K562 (cell line): ENCODE results near the gene ATP6V0A1. TPM values are rescaled to one million over a fixed set of nuclear protein-coding genes. Genes with fewer than 3 reads are reported as not detected.

Experiments
- BHLHE40 ChIP-seq: IDR thresholded peaks from 2 replicates; pipeline ENCODE4 v1.6.1; 2011; ENCODE audit warnings: low read length, improper control_type of control experiment
- CBFA2T2 ChIP-seq: fragments of 450-650 bp; conservative IDR thresholded peaks from 2 replicates; pipeline ENCODE4 v1.6.1; 2017; ENCODE audit warnings: mild to moderate bottlenecking
- DIDO1 ChIP-seq: fragments of 450-650 bp; IDR thresholded peaks from 2 replicates; pipeline ENCODE4 v1.6.1; 2016; ENCODE audit warnings: low read depth, missing biosample characterization, missing genetic modification characterization
- JUND ChIP-seq, 2 experiments: IDR thresholded peaks; 2 replicates in 1 of 2; 3 replicates in 1 of 2; pipeline ENCODE4 v1.6.1; 2011; ENCODE audit warnings: borderline replicate concordance in 2 of 2, low read depth in 2 of 2, low read length in 2 of 2, improper control_type of control experiment in 1 of 2, missing biosample characterization in 1 of 2, missing genetic modification characterization in 1 of 2, missing genetic modification reagents in 1 of 2
- KAT2B ChIP-seq: IDR thresholded peaks from one replicate; pipeline ENCODE4 v1.6.1; 2012; ENCODE audit warnings: low read depth, mild to moderate bottlenecking, control low read depth, inconsistent platforms, low read length, moderate library complexity
- NRF1 ChIP-seq, 2 experiments: fragments of 450-650 bp; IDR thresholded peaks in 1 of 2; conservative IDR thresholded peaks in 1 of 2; 2 replicates each; pipeline ENCODE4 v1.6.1; 2014; ENCODE audit warnings: mild to moderate bottlenecking in 2 of 2
- SAFB ChIP-seq: fragments of 200-400 bp; formaldehyde crosslinking; IDR thresholded peaks from 2 replicates; pipeline ENCODE4 v1.6.1; 2017; ENCODE audit warnings: low read depth, low read length, borderline replicate concordance
- SRSF9 ChIP-seq: fragments of 200-400 bp; formaldehyde crosslinking; IDR thresholded peaks from 2 replicates; pipeline ENCODE4 v1.6.1; 2017; ENCODE audit warnings: low read depth, low read length, borderline replicate concordance
- STAG1 ChIP-seq: sonication (generic); formaldehyde crosslinking; IDR thresholded peaks from 2 replicates; pipeline ENCODE4 v1.5.0; 2020; ENCODE audit warnings: missing genetic modification reagents, borderline replicate concordance
- TAF9B ChIP-seq: fragments of 450-650 bp; IDR thresholded peaks from 2 replicates; pipeline ENCODE4 v1.6.1; 2018; ENCODE audit warnings: mild to moderate bottlenecking; ENCODE audit not compliant: partially characterized antibody
- ZNF431 ChIP-seq: sonication (generic); formaldehyde crosslinking; IDR thresholded peaks from 2 replicates; pipeline ENCODE4 v1.8.0; 2022; ENCODE audit warnings: mild to moderate bottlenecking, missing genetic modification reagents
- ZNF551 ChIP-seq: fragments of 250-450 bp; sonication (Bioruptor Pico); IDR thresholded peaks from 2 replicates; pipeline ENCODE4 v1.5.0; 2021; ENCODE audit warnings: mild to moderate bottlenecking, moderate library complexity
- ZNF584 ChIP-seq: fragments of 200-800 bp; sonication (Bioruptor generic); IDR thresholded peaks from 2 replicates; pipeline ENCODE4 v1.6.1; 2016; ENCODE audit warnings: low read depth, mild to moderate bottlenecking, missing genetic modification characterization, missing compliant biosample characterization
- ZNF79 ChIP-seq: fragments of 250-450 bp; sonication (Bioruptor Pico); IDR thresholded peaks from 2 replicates; pipeline ENCODE4 v1.4.0; 2020; ENCODE audit warnings: low read depth, mild to moderate bottlenecking, moderate library complexity
- polyA plus RNA-seq, 8 experiments: library from polyadenylated mRNA; depleted of rRNA in 4 of 8; stranded (reverse) in 5 of 8; unstranded in 3 of 8; fragments of >200 nt; fragmentation: Nextera tagmentation in 2 of 8; fragmentation: Illumina TruSeq in 1 of 8; extraction: Ambion mirVana in 2 of 8; extraction: Trizol in 1 of 8; gene quantifications; 2 replicates each; pipeline versions ENCODE4 v1.2.1 to v1.2.3, GENCODE V29; 2011 to 2014; ENCODE audit warnings: inconsistent platforms in 1 of 8, missing spikeins in 1 of 8
- total RNA-seq, 7 experiments: library from RNA; depleted of rRNA in 6 of 7; stranded (reverse); fragments of >200 nt in 6 of 7; fragmentation: Illumina TruSeq in 2 of 7; extraction: Trizol in 2 of 7; gene quantifications; 2 replicates each; pipeline versions ENCODE4 v1.2.1 to v1.2.3, GENCODE V29; 2011 to 2021; ENCODE audit warnings: low replicate concordance in 1 of 7
- TF ChIP-seq, protein P1 (sequence below), 2 experiments: IDR thresholded peaks; 2 replicates each; pipeline ENCODE4 v1.6.1; 2011; ENCODE audit warnings: borderline replicate concordance in 1 of 2, control low read depth in 1 of 2, low read depth in 1 of 2, low read length in 1 of 2, mild to moderate bottlenecking in 1 of 2, mixed read lengths in 1 of 2, moderate library complexity in 1 of 2; ENCODE audit not compliant: insufficient read depth in 1 of 2, insufficient read length in 1 of 2, poor library complexity in 1 of 2, severe bottlenecking in 1 of 2; ENCODE audit errors: extremely low read depth in 1 of 2
- TF ChIP-seq, protein P2 (sequence below): fragments of 450-650 bp; IDR thresholded peaks from 2 replicates; pipeline ENCODE4 v1.6.1; 2017; ENCODE audit warnings: antibody characterized with exemption, mild to moderate bottlenecking
- TF ChIP-seq, protein P3 (sequence below), 2 experiments: fragments of 450-650 bp in 1 of 2; sonication (generic) in 1 of 2; formaldehyde crosslinking in 1 of 2; IDR thresholded peaks in 1 of 2; conservative IDR thresholded peaks in 1 of 2; 2 replicates each; pipeline versions ENCODE4 v1.6.1 to v1.8.1; 2016 to 2023; ENCODE audit warnings: mild to moderate bottlenecking in 2 of 2, moderate library complexity in 2 of 2, inconsistent platforms in 1 of 2, missing genetic modification reagents in 1 of 2
- TF ChIP-seq, protein P4 (sequence below): fragments of 250-450 bp; sonication (Bioruptor Pico); IDR thresholded peaks from 2 replicates; pipeline ENCODE4 v1.4.0; 2020; ENCODE audit warnings: mild to moderate bottlenecking

ATP6V0A1 gene
- total and polyA plus RNA-seq, 9 of the 15 experiments (the other 6 are each of a cell fraction or from before 2014, with no cell fraction given), result 11.8 to 158 (median 75.5) TPM

DNA sequence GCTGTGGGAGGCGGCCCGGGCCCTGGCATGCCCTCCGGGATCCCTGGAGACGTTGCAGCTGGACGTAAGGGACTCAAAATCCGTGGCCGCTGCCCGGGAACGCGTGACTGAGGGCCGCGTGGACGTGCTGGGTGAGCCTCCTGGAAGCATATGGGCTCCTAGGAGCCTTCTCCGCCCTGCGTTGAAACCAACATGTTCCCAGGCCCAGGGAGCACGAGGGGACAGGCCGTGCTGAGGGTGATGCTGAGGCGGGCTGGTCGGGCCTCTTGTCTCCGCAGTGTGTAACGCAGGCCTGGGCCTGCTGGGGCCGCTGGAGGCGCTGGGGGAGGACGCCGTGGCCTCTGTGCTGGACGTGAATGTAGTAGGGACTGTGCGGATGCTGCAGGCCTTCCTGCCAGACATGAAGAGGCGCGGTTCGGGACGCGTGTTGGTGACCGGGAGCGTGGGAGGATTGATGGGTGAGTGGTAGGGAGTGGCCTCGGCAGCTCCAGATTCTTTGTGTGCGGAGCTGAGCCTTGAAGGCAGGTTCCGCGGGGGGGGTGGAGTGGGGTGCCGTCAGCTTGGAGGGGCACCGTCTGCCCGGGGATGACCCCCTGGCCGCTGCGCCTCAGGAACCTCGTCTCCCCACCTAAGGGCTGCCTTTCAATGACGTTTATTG lies 94.6 kb downstream of the ATP6V0A1 start (continued):
- TF ChIP-seq, protein P1, sequence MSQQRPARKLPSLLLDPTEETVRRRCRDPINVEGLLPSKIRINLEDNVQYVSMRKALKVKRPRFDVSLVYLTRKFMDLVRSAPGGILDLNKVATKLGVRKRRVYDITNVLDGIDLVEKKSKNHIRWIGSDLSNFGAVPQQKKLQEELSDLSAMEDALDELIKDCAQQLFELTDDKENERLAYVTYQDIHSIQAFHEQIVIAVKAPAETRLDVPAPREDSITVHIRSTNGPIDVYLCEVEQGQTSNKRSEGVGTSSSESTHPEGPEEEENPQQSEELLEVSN (IDR thresholded peaks at IDR 0.05; ENCODE audit: borderline replicate concordance in 1 of 2, extremely low read depth in 1 of 2, insufficient read depth in 1 of 2, insufficient read length in 1 of 2, low read depth in 1 of 2, low read length in 1 of 2, poor library complexity in 1 of 2, severe bottlenecking in 1 of 2), result peak in 1 of 2 experiments; percentile 67
- TF ChIP-seq, protein P2, sequence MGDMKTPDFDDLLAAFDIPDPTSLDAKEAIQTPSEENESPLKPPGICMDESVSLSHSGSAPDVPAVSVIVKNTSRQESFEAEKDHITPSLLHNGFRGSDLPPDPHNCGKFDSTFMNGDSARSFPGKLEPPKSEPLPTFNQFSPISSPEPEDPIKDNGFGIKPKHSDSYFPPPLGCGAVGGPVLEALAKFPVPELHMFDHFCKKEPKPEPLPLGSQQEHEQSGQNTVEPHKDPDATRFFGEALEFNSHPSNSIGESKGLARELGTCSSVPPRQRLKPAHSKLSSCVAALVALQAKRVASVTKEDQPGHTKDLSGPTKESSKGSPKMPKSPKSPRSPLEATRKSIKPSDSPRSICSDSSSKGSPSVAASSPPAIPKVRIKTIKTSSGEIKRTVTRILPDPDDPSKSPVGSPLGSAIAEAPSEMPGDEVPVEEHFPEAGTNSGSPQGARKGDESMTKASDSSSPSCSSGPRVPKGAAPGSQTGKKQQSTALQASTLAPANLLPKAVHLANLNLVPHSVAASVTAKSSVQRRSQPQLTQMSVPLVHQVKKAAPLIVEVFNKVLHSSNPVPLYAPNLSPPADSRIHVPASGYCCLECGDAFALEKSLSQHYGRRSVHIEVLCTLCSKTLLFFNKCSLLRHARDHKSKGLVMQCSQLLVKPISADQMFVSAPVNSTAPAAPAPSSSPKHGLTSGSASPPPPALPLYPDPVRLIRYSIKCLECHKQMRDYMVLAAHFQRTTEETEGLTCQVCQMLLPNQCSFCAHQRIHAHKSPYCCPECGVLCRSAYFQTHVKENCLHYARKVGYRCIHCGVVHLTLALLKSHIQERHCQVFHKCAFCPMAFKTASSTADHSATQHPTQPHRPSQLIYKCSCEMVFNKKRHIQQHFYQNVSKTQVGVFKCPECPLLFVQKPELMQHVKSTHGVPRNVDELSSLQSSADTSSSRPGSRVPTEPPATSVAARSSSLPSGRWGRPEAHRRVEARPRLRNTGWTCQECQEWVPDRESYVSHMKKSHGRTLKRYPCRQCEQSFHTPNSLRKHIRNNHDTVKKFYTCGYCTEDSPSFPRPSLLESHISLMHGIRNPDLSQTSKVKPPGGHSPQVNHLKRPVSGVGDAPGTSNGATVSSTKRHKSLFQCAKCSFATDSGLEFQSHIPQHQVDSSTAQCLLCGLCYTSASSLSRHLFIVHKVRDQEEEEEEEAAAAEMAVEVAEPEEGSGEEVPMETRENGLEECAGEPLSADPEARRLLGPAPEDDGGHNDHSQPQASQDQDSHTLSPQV, result peak; percentile 67
- TF ChIP-seq ZNF431 (CRISPR knock-in tag) (no peak), STAG1 (CRISPR knock-in tag) (no peak), NRF1 (conservative IDR thresholded peaks at IDR 0.05 in 1 of 2, IDR thresholded peaks at IDR 0.05 in 1 of 2) (peak; percentile 39 to 49; a peak in 3 of 4 replicates), DIDO1 (no peak), SRSF9 (no peak), BHLHE40 (peak; percentile 35; the same call in 1 of the 2 replicates), ZNF551 (no peak), CBFA2T2 (no peak), TAF9B (no peak), JUND (IDR thresholded peaks at IDR 0.05; ENCODE audit: borderline replicate concordance, low read depth, low read length) (no peak; the same call in 1 of the 2 replicates), JUND (tag; IDR thresholded peaks at IDR 0.05; ENCODE audit: borderline replicate concordance, low read depth, low read length) (peak; percentile 22; the same call in 1 of the 3 replicates), ZNF584 (no peak), KAT2B (no peak), ZNF79 (CRISPR knock-in tag) (no peak), SAFB (peak; percentile 67; the same call in 1 of the 2 replicates)
- TF ChIP-seq, protein P3, sequence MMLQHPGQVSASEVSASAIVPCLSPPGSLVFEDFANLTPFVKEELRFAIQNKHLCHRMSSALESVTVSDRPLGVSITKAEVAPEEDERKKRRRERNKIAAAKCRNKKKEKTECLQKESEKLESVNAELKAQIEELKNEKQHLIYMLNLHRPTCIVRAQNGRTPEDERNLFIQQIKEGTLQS (IDR thresholded peaks at IDR 0.05), result no peak
- TF ChIP-seq, protein P3 (CRISPR knock-in tag; conservative IDR thresholded peaks at IDR 0.05), result no peak; the same call in 1 of the 2 replicates
- TF ChIP-seq, protein P4, sequence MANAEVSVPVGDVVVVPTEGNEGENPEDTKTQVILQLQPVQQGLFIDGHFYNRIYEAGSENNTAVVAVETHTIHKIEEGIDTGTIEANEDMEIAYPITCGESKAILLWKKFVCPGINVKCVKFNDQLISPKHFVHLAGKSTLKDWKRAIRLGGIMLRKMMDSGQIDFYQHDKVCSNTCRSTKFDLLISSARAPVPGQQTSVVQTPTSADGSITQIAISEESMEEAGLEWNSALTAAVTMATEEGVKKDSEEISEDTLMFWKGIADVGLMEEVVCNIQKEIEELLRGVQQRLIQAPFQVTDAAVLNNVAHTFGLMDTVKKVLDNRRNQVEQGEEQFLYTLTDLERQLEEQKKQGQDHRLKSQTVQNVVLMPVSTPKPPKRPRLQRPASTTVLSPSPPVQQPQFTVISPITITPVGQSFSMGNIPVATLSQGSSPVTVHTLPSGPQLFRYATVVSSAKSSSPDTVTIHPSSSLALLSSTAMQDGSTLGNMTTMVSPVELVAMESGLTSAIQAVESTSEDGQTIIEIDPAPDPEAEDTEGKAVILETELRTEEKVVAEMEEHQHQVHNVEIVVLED (CRISPR knock-in tag), result 0 out of 2 replicates have a peak, but pooled peaks have one; percentile 22
